ENCODE data around the gene ZFYVE27. TPM values are rescaled to one million over a fixed set of nuclear protein-coding genes. Genes with fewer than 3 reads are reported as not detected.

The ZFYVE27 gene
- polyA plus RNA-seq, 1 donor (not counting 4 experiments of a cell fraction or from before 2014, with no cell fraction given): 14.3 TPM

DNA sequence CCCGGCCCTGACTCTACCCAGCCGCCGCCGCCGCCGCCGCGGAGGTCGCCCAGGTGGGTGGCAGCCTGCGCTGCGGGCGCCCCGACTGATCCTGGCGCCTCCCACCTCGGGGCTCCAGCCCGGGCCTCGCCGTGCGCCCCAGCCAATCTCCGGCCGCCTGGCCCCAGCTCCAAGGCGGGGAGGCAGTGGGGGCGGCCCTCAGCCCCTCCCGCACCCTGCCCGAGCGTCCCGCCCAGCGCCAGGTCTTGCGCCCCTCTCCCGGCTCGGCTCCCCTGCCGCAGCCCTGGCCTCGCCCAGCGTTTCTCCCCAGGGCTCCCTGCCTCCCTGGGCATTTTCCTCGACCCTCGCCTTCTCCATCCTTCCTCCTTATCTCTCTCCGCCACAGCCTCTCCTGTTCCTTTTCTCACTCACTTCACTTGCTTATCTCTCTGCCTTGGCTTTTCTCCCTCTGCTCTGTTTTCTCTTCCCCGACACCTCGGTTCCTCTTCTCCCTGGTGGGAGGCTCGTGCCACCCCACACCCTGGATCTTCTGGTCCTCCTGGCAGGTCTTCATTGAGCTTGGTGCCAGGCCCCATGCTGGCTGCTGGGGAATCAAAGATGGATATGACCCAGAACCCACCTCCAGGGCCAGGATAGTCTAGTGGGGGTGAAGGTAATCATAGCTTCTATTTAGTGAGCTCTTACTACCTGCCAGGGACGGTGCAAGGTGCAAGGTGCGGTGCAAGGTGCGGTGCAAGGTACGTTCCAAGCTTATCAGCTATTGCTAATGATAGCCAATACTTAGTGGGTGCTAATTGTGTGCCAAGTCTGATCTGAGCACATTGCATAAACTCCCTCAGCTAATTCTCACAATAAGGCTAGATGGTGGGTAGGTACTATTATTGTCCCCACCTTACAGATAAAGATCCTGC is 35.2 kb downstream of the ZFYVE27 start, which contains the start of gene SFRP5:
SFRP5 (minus strand) TSS at position 87 of the 911 bp plus-strand sequence. CDS start 166 bp downstream, outside the sequence.
- no peak for TF ChIP-seq EZH2 (IDR thresholded peaks at IDR 0.05; ENCODE audit: low read length)
- TF ChIP-seq CTCF (optimal IDR thresholded peaks at IDR 0.05 in 1 of 3, IDR thresholded peaks at IDR 0.05 in 1 of 3, conservative IDR thresholded peaks at IDR 0.05 in 1 of 3; ENCODE audit: extremely low read depth in 1 of 3, insufficient read depth in 2 of 3, low read length in 3 of 3): no peak
- peaks cover 40% of the 10 kb centered on the region for H3K27me3 ChIP-seq (ENCODE audit: control insufficient read depth, extremely low read depth, insufficient read depth, low read length)

DNA sequence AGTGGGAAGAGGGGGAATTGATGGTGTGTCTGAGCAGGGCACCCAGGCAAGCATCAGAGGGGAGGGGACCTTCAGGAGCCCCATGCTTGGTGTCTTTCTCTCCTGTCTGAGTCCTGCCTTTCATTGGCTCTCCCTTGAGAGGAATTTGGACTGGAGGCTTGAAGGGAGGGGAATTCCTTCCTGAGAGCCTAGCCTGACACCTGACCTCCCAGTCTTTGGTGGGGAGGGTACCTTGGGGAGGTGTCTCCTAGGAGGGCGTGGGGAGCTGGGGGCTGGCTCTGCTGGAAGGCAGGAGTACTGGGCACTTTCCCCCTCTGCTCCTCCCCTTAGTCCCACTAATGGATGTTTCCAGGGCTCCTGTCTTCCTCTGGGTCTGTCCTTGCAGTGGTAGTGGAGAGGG is 36.2 kb downstream of the ZFYVE27 start:
- H2AFZ ChIP-seq (ENCODE audit: control insufficient read depth, low read length): no peak overlapping the region
- H4K20me1 ChIP-seq (ENCODE audit: control insufficient read depth, extremely low read depth, insufficient read depth, low read length): no peaks in the 10 kb centered on the region
- no peaks in the 10 kb centered on the region for H3K36me3 ChIP-seq (ENCODE audit: control insufficient read depth in 2 of 2, extremely low read depth in 1 of 2, insufficient read depth in 2 of 2, low read length in 2 of 2)
- DNase-seq (ENCODE audit: low read depth, low spot score) (no peak), FAIRE-seq (no peak)
- H3K4me2 ChIP-seq (ENCODE audit: control insufficient read depth, extremely low read depth, insufficient read depth, low read depth, low read length): no peak overlapping the region
- TF ChIP-seq CTCF (optimal IDR thresholded peaks at IDR 0.05 in 1 of 3, IDR thresholded peaks at IDR 0.05 in 1 of 3, conservative IDR thresholded peaks at IDR 0.05 in 1 of 3; ENCODE audit: extremely low read depth in 1 of 3, insufficient read depth in 2 of 3, low read length in 3 of 3) (no peak), EZH2 (IDR thresholded peaks at IDR 0.05; ENCODE audit: low read length) (no peak)
- H3K9me3 ChIP-seq (ENCODE audit: control insufficient read depth, low read depth, low read length): no peaks in the 10 kb centered on the region
- no peak overlapping the region for H3K27ac ChIP-seq (ENCODE audit: control insufficient read depth, insufficient read depth, low read length)
- no peak overlapping the region for H3K4me3 ChIP-seq (ENCODE audit: control insufficient read depth in 2 of 3, extremely low read depth in 1 of 3, insufficient read depth in 2 of 3, low read depth in 1 of 3, low read length in 3 of 3)
- H3K79me2 ChIP-seq (ENCODE audit: control insufficient read depth, insufficient read depth, low read length): no peaks in the 10 kb centered on the region
- peaks cover 3% of the 10 kb centered on the region for H3K4me1 ChIP-seq (ENCODE audit: control insufficient read depth, extremely low read depth, insufficient read depth, low read length)
- peaks cover 40% of the 10 kb centered on the region for H3K27me3 ChIP-seq (ENCODE audit: control insufficient read depth, extremely low read depth, insufficient read depth, low read length)
- H3K9me1 ChIP-seq (ENCODE audit: control insufficient read depth, extremely low read depth, insufficient read depth, low read length): no peaks in the 10 kb centered on the region
- dilution Hi-C loops (cut with MboI; ENCODE audit: extremely low pct_ligation_motif_present, low sequenced_read_pairs): loop anchor here (25.0 kb wide), 1 partner anchor 89 kb away; no protein-coding TSS in a partner anchor
- no peak overlapping the region for H3K9ac ChIP-seq (ENCODE audit: control insufficient read depth, extremely low read depth, insufficient read depth, low read length)

More for the DNA sequence above, 35.2 kb downstream of the ZFYVE27 start, which contains the start of gene SFRP5:
- Histone ChIP-seq H2AFZ (ENCODE audit: control insufficient read depth, low read length) (peak within 1 kb of the TSS; percentile 16), H3K9me1 (ENCODE audit: control insufficient read depth, extremely low read depth, insufficient read depth, low read length) (no peaks in the 10 kb centered on the region), H3K4me2 (ENCODE audit: control insufficient read depth, extremely low read depth, insufficient read depth, low read depth, low read length) (peak within 1 kb of the TSS; percentile 56), H3K4me1 (ENCODE audit: control insufficient read depth, extremely low read depth, insufficient read depth, low read length) (peaks cover 3% of the 10 kb centered on the region), H3K9ac (ENCODE audit: control insufficient read depth, extremely low read depth, insufficient read depth, low read length) (no peak within 1 kb of the TSS), H3K36me3 (ENCODE audit: control insufficient read depth in 2 of 2, extremely low read depth in 1 of 2, insufficient read depth in 2 of 2, low read length in 2 of 2) (peaks cover 0 to 2% of the 10 kb centered on the region in 2 experiments), H3K27ac (ENCODE audit: control insufficient read depth, insufficient read depth, low read length) (no peak within 1 kb of the TSS), H4K20me1 (ENCODE audit: control insufficient read depth, extremely low read depth, insufficient read depth, low read length) (no peaks in the 10 kb centered on the region), H3K9me3 (ENCODE audit: control insufficient read depth, low read depth, low read length) (no peaks in the 10 kb centered on the region), H3K4me3 (ENCODE audit: control insufficient read depth in 2 of 3, extremely low read depth in 1 of 3, insufficient read depth in 2 of 3, low read depth in 1 of 3, low read length in 3 of 3) (peak within 1 kb of the TSS in 1 of 3 experiments; percentile 47), H3K79me2 (ENCODE audit: control insufficient read depth, insufficient read depth, low read length) (no peaks in the 10 kb centered on the region)
- dilution Hi-C loops (cut with MboI; ENCODE audit: extremely low pct_ligation_motif_present, low sequenced_read_pairs): loop anchor here (25.0 kb wide), 1 partner anchor 90 kb away; no protein-coding TSS in a partner anchor
- FAIRE-seq: no peak
- no peak for DNase-seq (ENCODE audit: low read depth, low spot score)

Measured in keratinocyte (primary cell).